Effector memory CD8-positive, alpha-beta T cell (primary cell): Measurements from ENCODE around the gene RANGRF.
A peak's percentile ranks its signal among the peaks of the same experiment; 100 is the strongest.

Source experiments
- ATAC-seq: fragments of 150-1000 bp; cut with Tn5 transposase; replicated peaks from 2 replicates; pipeline ENCODE4 v1.10.0; 2021; ENCODE audit warnings: mild to moderate bottlenecking, moderate library complexity
- DNase-seq, 3 experiments: peaks; one replicate each; pipeline ENCODE4 v3.0.0; 2021
- H3K27ac Mint-ChIP-seq, 2 donors: one replicate each; pipeline ENCODE4 v1.8.0; 2022; ENCODE audit warnings: mild to moderate bottlenecking in 2 of 2, mixed read lengths in 2 of 2, moderate library complexity in 2 of 2
- H3K27me3 Mint-ChIP-seq, 2 donors: one replicate each; pipeline ENCODE4 v1.8.0; 2022; ENCODE audit warnings: mixed read lengths in 2 of 2
- H3K36me3 Mint-ChIP-seq: one replicate; pipeline ENCODE4 v1.8.0; 2022; ENCODE audit warnings: mild to moderate bottlenecking, moderate library complexity, mixed read lengths; ENCODE audit not compliant: insufficient read depth
- H3K4me1 Mint-ChIP-seq, 2 donors: one replicate each; pipeline ENCODE4 v1.8.0; 2022; ENCODE audit warnings: low read depth in 2 of 2, mixed read lengths in 2 of 2
- H3K4me3 Mint-ChIP-seq, 2 donors: one replicate each; pipeline ENCODE4 v1.8.0; 2022; ENCODE audit warnings: mild to moderate bottlenecking in 2 of 2, mixed read lengths in 2 of 2, moderate library complexity in 2 of 2
- H3K9me3 Mint-ChIP-seq, 2 donors: one replicate each; pipeline ENCODE4 v1.8.0; 2022; ENCODE audit warnings: mixed read lengths in 2 of 2

RANGRF gene

GRCh38 chr17:8332128-8332527 is 43.7 kb downstream of the RANGRF start:
- H3K27me3 Mint-ChIP-seq: peaks cover 30 to 67% of the 10 kb centered on the region in 2 donors
- H3K4me3 Mint-ChIP-seq: no peak overlapping the region
- no peaks in the 10 kb centered on the region for H3K9me3 Mint-ChIP-seq
- DNase-seq: no peak
- H3K4me1 Mint-ChIP-seq: peaks cover 0 to 1% of the 10 kb centered on the region in 2 donors
- H3K27ac Mint-ChIP-seq: no peak overlapping the region
- no peak for ATAC-seq
- no peaks in the 10 kb centered on the region for H3K36me3 Mint-ChIP-seq

DNA sequence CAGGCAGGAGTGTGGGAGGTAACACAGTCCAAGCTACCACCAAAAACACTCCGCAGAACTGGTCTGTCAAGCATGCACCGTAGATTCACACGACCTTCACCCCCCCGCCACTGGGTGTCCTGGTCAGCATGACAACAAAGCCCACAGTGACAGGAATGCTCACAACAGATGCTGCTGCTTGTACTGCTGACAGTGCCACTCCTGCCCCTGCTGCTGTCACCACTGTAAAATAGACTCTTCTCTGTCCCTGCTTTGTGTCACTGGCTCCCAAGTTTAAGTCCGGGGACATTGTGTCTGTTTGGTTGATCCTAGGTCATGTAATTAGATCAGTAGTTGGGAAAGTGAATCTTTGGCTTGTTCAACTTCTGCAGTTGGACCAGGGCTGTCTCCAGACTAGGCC is 44.2 kb downstream of the RANGRF start:
- Mint-ChIP-seq H3K4me1 (peaks cover 0 to under 1% of the 10 kb centered on the region in 2 donors), H3K9me3 (no peaks in the 10 kb centered on the region), H3K27ac (no peak overlapping the region), H3K4me3 (no peak overlapping the region), H3K36me3 (no peaks in the 10 kb centered on the region), H3K27me3 (peaks cover 24 to 62% of the 10 kb centered on the region in 2 donors)
- DNase-seq (no peak), ATAC-seq (no peak)

- no peak for ATAC-seq
Observed at GRCh38 chr17:8333281-8333680, 44.8 kb downstream of the RANGRF start.

GRCh38 chr17:8337802-8338752 is 49.6 kb downstream of the RANGRF start:
- Mint-ChIP-seq H3K9me3 (no peaks in the 10 kb centered on the region), H3K36me3 (no peaks in the 10 kb centered on the region), H3K4me3 (peak overlapping the region in 1 of 2 donors; percentile 16), H3K27me3 (peaks cover 8 to 27% of the 10 kb centered on the region in 2 donors), H3K27ac (no peak overlapping the region), H3K4me1 (peaks cover 5 to 8% of the 10 kb centered on the region in 2 donors)
- DNase-seq (no peak), ATAC-seq (no peak)

More at GRCh38 chr17:8333281-8333680, 44.8 kb downstream of the RANGRF start:
- Mint-ChIP-seq H3K4me1 (peaks cover 5 to 6% of the 10 kb centered on the region in 2 donors), H3K9me3 (no peaks in the 10 kb centered on the region), H3K27ac (peak overlapping the region in 1 of 2 donors; percentile 76), H3K4me3 (no peak overlapping the region), H3K27me3 (peaks cover 19 to 56% of the 10 kb centered on the region in 2 donors), H3K36me3 (no peaks in the 10 kb centered on the region)
- no peak for DNase-seq

- Mint-ChIP-seq H3K4me3 (peak overlapping the region in 1 of 2 donors; percentile 16), H3K27ac (peak overlapping the region in 1 of 2 donors; percentile 19), H3K27me3 (peaks cover 3 to 21% of the 10 kb centered on the region in 2 donors), H3K4me1 (peaks cover 5 to 8% of the 10 kb centered on the region in 2 donors), H3K36me3 (no peaks in the 10 kb centered on the region), H3K9me3 (no peaks in the 10 kb centered on the region)
- DNase-seq (no peak), ATAC-seq (no peak)
Observed at GRCh38 chr17:8338753-8339140, 50.3 kb downstream of the RANGRF start.

- no peaks in the 10 kb centered on the region for H3K9me3 Mint-ChIP-seq
- ATAC-seq: no peak
- DNase-seq: no peak
- peak within 1 kb of the TSS in 1 of 2 donors; percentile 16 for H3K4me3 Mint-ChIP-seq
- H3K27me3 Mint-ChIP-seq: peaks cover 0 to 16% of the 10 kb centered on the region in 2 donors
- peak within 1 kb of the TSS in 1 of 2 donors; percentile 19 for H3K27ac Mint-ChIP-seq
- peaks cover 5 to 8% of the 10 kb centered on the region in 2 donors for H3K4me1 Mint-ChIP-seq
- H3K36me3 Mint-ChIP-seq: no peaks in the 10 kb centered on the region
Observed at GRCh38 chr17:8339540-8339939, 51.1 kb downstream of the RANGRF start, which contains the start of gene ODF4. Gene ODF4, plus strand, starts transcription at chr17:8339840. Its CDS starts 212 bp downstream, at chr17:8340052.
